Esophagus muscularis mucosa (tissue), 4 donors: ENCODE measurements around the gene IRAG1. TPM values are rescaled to one million over a fixed set of nuclear protein-coding genes. Genes with fewer than 3 reads are reported as not detected.

Source experiments
- DNase-seq: peaks from one replicate; pipeline ENCODE4 v3.0.0-alpha.2; 2017; ENCODE audit errors: extremely low spot score
- H3K27ac ChIP-seq, 4 donors: fragments of 200-600 bp; sonication (generic); replicated peaks in 1 of 4; 1 replicate in 3 of 4; 2 replicates in 1 of 4; pipeline ENCODE4 v1.5.1; 2016 to 2019; ENCODE audit warnings: mild to moderate bottlenecking in 1 of 4
- H3K27me3 ChIP-seq, 4 donors: fragments of 200-600 bp; sonication (generic); one replicate each; pipeline versions ENCODE4 v1.5.1 to v1.6.0; 2016 to 2019
- H3K36me3 ChIP-seq, 4 donors: fragments of 200-600 bp; sonication (generic); one replicate each; pipeline ENCODE4 v1.5.1; 2016 to 2019
- H3K4me1 ChIP-seq, 4 donors: fragments of 200-600 bp; sonication (generic); one replicate each; pipeline ENCODE4 v1.5.1; 2016 to 2019
- H3K4me3 ChIP-seq, 4 donors: fragments of 200-600 bp; sonication (generic); 1 replicate in 2 of 4; 2 replicates in 2 of 4; pipeline ENCODE4 v1.5.1; 2016 to 2019; ENCODE audit warnings: mild to moderate bottlenecking in 4 of 4, moderate library complexity in 1 of 4
- H3K9me3 ChIP-seq, 4 donors: fragments of 200-600 bp; sonication (generic); 1 replicate in 3 of 4; 2 replicates in 1 of 4; pipeline ENCODE4 v1.5.1; 2016 to 2019
- EP300 ChIP-seq: sonication (generic); formaldehyde crosslinking; IDR thresholded peaks from one replicate; pipeline ENCODE4 v1.6.1; 2017; ENCODE audit warnings: antibody characterized with exemption
- POLR2A ChIP-seq: fragments of 450-650 bp; IDR thresholded peaks from one replicate; pipeline ENCODE4 v1.6.1; 2017; ENCODE audit warnings: antibody characterized with exemption, moderate library complexity, mild to moderate bottlenecking, low read depth
- POLR2AphosphoS5 ChIP-seq, 2 donors: sonication (generic); formaldehyde crosslinking; IDR thresholded peaks; one replicate each; pipeline ENCODE4 v1.6.1; 2017; ENCODE audit warnings: antibody characterized with exemption in 2 of 2
- WGBS: methylation state at CpG from one replicate; pipeline ENCODE4 v1.1.5; 2018; 5-methylcytosine and 5-hydroxymethylcytosine counted together
- intact Hi-C: fragments of 100-400 bp; cut with DNase I; formaldehyde crosslinking; loops from one replicate; pipeline ENCODE4 v1.15.1; 2023
- total RNA-seq, 4 donors: library from RNA; depleted of rRNA; stranded (reverse); fragments of >200 nt; gene quantifications; one replicate each; pipeline versions ENCODE4 v1.1.0 to v1.2.1, GENCODE V29; 2016
- TF ChIP-seq, protein P1 (sequence below), 3 experiments: fragments of 200-600 bp in 2 of 3; fragments of 450-650 bp in 1 of 3; sonication (generic) in 2 of 3; IDR thresholded peaks; one replicate each; pipeline ENCODE4 v1.5.1; 2017 to 2019; ENCODE audit warnings: antibody characterized with exemption in 3 of 3, mild to moderate bottlenecking in 2 of 3, moderate library complexity in 1 of 3

Gene IRAG1
- total RNA-seq, 4 donors from 2014 or later = 205 to 338 (median 276) TPM

GRCh38 chr11:10719616-10720015 lies 26.1 kb upstream of the IRAG1 start:
- Histone ChIP-seq H3K27me3 (no peaks in the 10 kb centered on the region), H3K4me1 (no peaks in the 10 kb centered on the region), H3K27ac (no peak overlapping the region), H3K36me3 (no peaks in the 10 kb centered on the region), H3K4me3 (no peak overlapping the region), H3K9me3 (no peaks in the 10 kb centered on the region)
- 86% methylated on average over 2 of the region's 2 CpGs for WGBS
- no peak for DNase-seq
- no peak for TF ChIP-seq POLR2AphosphoS5 (IDR thresholded peaks at IDR 0.05)
- TF ChIP-seq EP300 = no peak
- no peak for TF ChIP-seq POLR2A
- TF ChIP-seq, protein P1, sequence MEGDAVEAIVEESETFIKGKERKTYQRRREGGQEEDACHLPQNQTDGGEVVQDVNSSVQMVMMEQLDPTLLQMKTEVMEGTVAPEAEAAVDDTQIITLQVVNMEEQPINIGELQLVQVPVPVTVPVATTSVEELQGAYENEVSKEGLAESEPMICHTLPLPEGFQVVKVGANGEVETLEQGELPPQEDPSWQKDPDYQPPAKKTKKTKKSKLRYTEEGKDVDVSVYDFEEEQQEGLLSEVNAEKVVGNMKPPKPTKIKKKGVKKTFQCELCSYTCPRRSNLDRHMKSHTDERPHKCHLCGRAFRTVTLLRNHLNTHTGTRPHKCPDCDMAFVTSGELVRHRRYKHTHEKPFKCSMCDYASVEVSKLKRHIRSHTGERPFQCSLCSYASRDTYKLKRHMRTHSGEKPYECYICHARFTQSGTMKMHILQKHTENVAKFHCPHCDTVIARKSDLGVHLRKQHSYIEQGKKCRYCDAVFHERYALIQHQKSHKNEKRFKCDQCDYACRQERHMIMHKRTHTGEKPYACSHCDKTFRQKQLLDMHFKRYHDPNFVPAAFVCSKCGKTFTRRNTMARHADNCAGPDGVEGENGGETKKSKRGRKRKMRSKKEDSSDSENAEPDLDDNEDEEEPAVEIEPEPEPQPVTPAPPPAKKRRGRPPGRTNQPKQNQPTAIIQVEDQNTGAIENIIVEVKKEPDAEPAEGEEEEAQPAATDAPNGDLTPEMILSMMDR (IDR thresholded peaks at IDR 0.05) = no peak
- intact Hi-C loops = no loop called here

DNA sequence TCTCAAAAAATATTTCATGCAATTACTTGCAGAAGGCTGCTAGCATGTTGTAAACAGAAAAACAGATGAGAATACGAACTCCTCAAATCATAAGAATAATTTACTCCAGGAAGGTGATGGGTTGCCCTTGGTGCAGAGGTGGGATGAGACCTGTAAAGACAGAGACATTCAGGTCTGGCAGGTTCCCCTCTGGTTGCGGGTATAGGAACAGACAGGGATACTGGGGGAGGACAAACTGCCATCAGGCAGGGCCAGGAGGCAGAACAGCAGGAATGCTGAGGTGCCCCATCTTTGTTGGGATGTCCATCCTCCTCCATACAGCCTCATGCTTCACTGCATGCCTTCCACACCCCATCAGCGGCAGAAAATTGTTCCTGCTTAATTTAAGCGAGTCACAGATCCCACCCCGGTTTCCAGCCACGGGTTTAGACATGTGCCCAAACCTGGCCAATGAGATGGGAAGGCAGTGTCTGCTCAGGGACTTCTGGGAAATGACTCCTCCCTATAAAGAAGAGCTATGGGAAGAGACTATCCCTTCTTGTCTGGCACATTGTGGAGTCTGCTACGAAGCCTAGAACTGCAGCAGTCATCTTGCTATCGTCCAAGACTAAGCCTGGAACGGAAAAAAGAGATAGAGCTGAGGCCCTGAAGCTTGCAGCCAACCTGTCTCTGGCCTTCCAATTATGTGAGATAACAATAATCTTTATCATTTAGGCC lies 23.1 kb upstream of the IRAG1 start:
- WGBS = 84% methylated on average over 9 of the region's 9 CpGs
- DNase-seq = no peak
- Histone ChIP-seq H3K27ac (no peak overlapping the region), H3K36me3 (no peaks in the 10 kb centered on the region), H3K4me1 (peaks cover 0 to 11% (median 8%) of the 10 kb centered on the region in 4 donors), H3K27me3 (no peaks in the 10 kb centered on the region), H3K9me3 (no peaks in the 10 kb centered on the region), H3K4me3 (no peak overlapping the region)
- intact Hi-C loops = no loop called here
- TF ChIP-seq POLR2A (no peak), EP300 (no peak), POLR2AphosphoS5 (IDR thresholded peaks at IDR 0.05) (no peak)
- TF ChIP-seq, protein P1 (IDR thresholded peaks at IDR 0.05) = no peak

GRCh38 chr11:10716122-10716521 lies 22.6 kb upstream of the IRAG1 start:
- peaks cover 0 to 11% (median 8%) of the 10 kb centered on the region in 4 donors for H3K4me1 ChIP-seq
- no peak for DNase-seq
- H3K9me3 ChIP-seq = no peaks in the 10 kb centered on the region
- 63% methylated on average over 3 of the region's 3 CpGs for WGBS
- H3K27ac ChIP-seq = no peak overlapping the region
- intact Hi-C loops = no loop called here
- H3K4me3 ChIP-seq = no peak overlapping the region
- H3K27me3 ChIP-seq = no peaks in the 10 kb centered on the region
- no peaks in the 10 kb centered on the region for H3K36me3 ChIP-seq
- TF ChIP-seq EP300 (no peak), POLR2AphosphoS5 (IDR thresholded peaks at IDR 0.05) (no peak), POLR2A (no peak)
- TF ChIP-seq, protein P1 (IDR thresholded peaks at IDR 0.05) = no peak

GRCh38 chr11:10715571-10715970 lies 22.0 kb upstream of the IRAG1 start:
- no peak overlapping the region for H3K4me3 ChIP-seq
- WGBS = 86% methylated on average over 4 of the region's 4 CpGs
- TF ChIP-seq, protein P1 (IDR thresholded peaks at IDR 0.05) = no peak
- TF ChIP-seq POLR2AphosphoS5 (IDR thresholded peaks at IDR 0.05) = no peak
- TF ChIP-seq POLR2A = no peak
- TF ChIP-seq EP300 = no peak
- H3K4me1 ChIP-seq = peaks cover 0 to 12% (median 8%) of the 10 kb centered on the region in 4 donors
- no peaks in the 10 kb centered on the region for H3K27me3 ChIP-seq
- intact Hi-C loops = no loop called here
- H3K27ac ChIP-seq = no peak overlapping the region
- H3K36me3 ChIP-seq = no peaks in the 10 kb centered on the region
- DNase-seq = no peak
- no peaks in the 10 kb centered on the region for H3K9me3 ChIP-seq
